ENCODE measurements around the gene GARIN5A.

GRCh38 chr19:50447750-50448149 is 28.9 kb downstream of the GARIN5A start:
- TF ChIP-seq CTCF (conservative IDR thresholded peaks at IDR 0.05; ENCODE audit: low read depth, low read length) (no peak), EZH2 (IDR thresholded peaks at IDR 0.05; ENCODE audit: borderline replicate concordance, low read depth, low read length, poor library complexity, severe bottlenecking) (no peak)
